Eye (tissue), 1 donor: Measurements from ENCODE around the gene PPP6R2.

Source experiments
- DNase-seq: peaks from one replicate; pipeline ENCODE4 v3.0.0-alpha.2; 2015

PPP6R2 gene

DNA sequence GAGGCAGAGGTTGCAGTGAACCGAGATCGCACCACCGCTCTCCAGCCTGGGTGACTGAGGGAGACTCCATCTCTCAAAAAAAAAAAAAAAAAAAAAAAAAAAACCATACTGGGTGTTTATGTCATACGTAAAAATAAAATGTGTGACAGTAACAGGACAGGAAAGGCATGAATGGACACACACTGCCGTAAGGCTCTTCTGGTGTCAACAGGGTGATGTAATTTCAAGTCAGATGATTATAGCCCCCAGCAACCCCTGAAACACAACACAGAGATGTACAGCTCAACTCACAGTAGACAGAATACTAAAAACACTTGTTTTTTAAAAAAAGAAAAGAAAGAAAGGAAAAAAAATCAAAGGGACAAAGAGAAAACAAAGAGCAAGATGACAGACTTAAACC is 109.5 kb downstream of the PPP6R2 start:
- no peak for DNase-seq

DNA sequence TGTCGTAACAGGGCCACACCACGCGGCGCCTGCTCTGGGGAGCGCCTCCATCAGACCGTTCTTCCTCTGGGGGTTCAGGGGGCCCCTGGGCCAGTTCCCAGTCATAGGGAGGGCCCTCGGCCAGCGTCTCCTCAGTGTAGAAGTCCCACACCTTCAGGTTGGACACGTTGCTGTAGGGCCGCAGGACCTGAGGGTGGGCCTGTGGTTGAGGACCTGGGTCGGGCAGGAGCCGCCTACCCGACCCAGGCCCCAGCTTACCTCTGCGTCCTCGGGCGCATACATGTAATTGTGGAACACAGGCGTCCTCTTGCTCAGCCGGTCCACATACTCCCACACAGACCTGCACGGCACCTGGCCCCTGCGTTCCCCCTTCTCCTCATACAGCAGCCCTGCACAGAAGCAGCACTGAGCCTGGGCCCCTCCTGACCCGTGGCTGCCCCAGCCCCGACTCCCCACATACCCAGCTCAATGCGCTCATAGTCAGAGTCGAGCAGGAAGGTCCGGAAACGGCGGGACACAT is 111.5 kb downstream of the PPP6R2 start:
- DNase-seq = no peak

DNA sequence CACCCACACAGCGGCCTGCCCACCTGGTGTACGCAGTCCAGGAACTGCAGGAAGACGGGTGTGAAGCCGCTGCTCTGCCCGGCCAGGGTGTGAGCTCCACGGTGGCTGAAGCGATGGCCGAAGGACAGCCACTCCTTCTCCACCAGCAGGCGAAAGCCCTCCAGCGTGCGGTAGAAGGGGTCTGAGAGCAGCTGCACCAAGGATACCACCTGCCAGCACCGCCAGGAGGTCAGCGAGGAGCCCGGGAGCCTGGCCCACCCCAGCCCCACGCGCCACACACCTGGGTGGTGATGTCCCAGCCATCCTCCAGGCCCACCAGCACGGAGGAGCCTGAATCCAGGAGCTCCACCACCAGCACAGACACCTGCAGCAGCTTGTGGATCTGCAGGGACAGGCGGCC is 112.1 kb downstream of the PPP6R2 start:
- no peak for DNase-seq

DNA sequence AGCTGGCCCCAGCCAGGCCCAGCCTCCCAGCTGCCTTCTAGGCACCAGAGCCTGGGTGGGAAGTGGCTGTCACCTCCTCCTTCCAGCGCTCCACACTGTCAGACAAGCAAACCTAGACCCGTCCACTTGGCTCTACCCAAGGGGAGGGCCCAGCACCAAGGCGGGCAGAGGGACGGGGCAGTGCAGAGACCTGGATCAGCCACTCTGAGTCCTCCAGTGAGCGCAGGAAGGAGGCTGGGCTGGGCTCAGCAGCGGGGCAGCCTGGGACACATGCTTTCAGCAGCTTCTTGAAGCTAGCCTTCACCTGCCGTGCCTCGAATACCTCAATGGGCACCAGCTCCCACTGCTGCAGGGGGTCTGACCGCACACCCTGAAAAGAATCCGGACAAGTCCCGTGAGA is 112.9 kb downstream of the PPP6R2 start:
- DNase-seq = no peak

DNA sequence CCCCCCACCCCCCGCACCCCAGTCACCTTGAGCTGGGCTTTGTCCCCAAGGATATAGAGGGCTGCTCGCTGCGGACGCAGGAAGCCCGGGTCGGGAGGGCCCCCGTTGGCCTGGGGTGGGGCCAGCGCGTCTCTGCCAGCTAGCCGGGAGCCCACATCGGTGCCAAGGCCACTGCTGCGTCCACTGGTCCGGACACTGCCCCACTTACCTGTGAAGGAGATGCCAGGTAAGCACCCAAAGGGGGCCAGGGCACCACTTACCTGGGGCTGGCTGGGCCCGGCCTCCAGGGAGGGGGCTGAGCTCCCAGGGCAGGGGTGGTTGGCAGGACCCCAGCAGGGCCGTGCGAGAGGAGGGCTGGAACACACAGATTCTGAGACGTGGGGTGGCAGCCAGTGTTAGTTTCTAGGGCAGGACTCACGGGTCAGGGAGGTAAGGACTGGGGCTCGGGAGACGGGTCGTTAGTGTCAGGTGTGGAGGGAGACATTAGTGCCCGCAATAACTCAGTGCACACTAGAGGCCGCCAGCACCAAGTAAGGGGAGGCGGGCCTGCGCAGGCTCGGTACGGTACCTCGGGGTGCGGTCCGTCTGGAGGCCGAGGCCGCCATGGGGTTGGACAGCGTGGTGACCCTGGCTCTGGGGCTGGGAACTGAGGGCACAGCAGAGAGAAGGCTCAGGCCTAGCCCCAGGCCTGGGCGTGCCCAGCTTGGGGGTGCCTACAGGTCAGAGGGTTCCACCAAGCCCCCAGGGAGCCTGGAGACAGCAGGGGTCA is 113.5 kb downstream of the PPP6R2 start:
- no peak for DNase-seq

DNA sequence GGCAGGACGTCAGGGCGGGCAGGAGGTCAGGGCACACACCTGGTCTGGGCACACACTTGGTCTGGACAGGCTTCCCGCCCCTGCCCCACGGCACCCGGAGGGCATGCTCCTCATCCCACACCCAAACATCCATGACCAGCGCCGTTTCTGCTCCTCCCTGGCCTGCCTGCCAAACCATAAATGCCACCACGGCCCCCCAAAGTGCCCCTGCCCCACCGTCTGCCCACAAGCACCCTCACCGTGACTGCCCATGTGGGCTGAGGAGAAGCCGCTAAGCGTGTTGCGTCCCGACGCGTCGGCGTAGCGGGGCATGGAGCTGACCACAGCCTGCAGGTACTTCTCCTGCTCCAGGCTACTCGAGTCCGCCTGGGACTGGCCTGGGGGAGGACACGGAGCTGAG is 115.9 kb downstream of the PPP6R2 start:
- no peak for DNase-seq

DNA sequence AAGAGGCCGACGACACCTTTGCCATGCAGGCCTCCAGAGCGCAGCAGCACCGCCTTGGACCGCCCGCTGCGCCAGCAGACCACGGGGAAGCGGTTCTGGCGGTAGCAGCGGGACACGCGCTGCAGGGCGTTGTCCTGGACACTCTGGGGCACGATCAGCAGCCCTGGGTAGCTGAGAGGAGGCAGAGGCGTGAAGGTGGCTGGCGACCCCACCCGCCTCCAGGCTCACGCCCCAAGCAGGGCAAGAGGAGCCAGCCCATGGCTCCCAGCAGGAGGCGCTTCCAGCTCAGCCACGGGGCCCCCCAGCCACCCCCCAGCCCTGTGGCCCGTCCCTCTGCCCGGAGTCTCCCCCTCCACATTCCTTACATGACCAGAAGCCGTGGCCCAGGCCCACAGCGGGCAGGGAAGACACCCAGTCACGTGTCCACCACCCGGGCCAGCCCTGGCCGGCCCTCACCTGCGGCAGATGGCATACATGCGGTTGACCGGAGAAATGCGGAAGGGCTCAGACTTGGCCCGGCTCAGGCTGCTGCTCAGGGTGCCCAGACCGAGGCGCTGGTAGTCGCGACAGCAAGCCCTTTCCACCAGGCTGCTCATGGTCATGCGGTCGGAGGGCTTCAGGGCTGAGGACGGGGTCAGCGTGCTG is 116.5 kb downstream of the PPP6R2 start:
- no peak for DNase-seq

DNA sequence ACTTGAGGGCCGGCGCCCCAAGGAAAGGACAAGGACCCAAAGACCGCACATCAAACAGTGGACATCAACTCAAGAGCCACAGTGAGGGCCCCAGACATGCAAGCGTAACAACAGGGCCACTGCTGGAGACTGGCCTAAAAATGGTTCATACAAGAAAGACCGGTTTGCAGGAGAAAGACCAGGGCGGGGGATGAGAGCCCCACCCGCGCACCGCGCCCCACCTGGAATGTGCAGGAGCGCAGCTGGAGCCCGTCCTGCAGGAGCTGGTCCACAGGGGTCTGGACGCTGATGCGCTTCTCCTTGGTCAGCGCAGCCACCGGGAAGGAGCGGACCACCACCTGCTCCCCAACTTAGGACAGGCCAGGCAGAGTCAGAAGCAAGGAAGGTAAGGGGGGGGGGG is 117.8 kb downstream of the PPP6R2 start:
- DNase-seq = no peak

DNA sequence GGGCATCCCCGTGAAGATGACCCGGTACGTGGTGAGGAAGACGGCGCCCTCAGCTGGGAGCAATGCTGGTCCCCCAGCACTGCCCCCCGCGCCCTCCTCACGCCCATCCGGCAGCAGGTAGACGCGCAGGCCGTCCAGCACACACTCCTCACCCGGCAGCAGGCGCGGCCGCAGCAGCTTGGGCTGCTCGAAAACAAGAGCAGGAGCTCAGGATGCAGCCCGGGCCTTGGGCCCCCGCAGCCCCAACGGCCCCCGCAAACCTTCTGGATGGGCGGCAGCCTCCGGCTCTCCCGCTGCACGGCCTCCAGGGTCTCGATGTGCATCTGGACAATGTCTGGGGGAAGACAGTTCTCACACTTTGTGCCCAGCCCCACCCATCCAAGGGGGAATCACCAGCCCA is 118.4 kb downstream of the PPP6R2 start:
- DNase-seq = no peak

DNA sequence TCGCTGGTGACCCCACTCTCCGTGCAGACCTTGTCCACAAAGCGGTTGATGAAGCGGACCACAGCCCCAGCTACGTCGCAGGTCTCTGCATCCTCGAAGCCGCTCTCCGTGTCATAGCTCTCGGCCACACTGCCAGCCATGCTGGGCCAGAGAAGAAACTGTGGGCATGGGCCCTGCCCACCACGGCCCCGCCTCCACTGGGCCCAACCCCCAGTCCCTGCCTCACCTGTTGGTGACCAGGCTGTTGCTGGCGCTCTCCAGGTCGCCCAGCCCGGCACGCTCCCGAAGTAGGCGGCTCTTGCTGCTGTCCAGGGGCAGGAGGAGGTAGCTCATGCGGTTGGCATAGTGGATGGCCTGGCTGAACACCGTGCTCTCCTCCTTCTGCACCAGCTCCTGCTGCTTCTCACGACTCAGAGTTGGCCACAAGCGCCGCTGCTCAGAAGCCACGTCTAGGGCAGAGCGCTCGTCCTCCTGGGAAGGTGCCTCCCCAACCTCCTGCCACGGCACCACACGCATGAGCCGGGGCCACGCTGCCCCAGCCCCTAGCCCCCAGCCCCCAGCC is 118.9 kb downstream of the PPP6R2 start:
- no peak for DNase-seq

DNA sequence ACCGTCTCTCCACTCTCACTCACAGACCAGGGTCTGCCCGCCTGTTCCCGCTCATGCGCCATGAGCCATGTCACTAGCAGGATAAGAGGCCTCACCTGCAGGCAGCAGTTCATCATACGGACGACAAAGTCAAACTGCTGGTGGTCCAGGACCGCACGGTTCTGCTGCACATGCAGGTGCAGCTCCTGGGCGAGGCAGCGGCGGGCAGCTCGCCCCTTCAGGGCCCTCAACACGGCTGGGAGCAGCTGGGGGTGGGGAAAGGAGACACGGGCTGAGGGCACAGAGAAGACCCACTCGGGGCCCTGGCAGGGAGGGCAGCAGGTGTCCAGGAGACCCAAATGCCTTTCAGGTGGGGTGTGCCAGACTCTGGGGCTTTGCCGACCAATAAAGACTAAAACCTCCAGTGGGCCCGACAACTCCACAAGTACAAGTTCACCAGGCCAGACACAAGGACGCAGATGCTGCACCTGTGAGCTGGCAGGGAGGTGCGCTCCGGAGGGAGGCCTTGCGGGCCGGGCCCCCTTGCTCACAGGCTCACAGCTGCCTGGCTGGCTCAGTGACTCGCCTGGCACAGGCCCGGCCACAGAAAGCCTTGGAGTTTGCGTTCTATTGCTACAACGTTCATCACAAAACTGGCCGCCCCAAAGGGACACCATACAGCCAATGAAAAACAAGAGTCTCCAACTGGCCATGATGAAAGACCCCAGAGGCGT is 120.2 kb downstream of the PPP6R2 start:
- DNase-seq = no peak

DNA sequence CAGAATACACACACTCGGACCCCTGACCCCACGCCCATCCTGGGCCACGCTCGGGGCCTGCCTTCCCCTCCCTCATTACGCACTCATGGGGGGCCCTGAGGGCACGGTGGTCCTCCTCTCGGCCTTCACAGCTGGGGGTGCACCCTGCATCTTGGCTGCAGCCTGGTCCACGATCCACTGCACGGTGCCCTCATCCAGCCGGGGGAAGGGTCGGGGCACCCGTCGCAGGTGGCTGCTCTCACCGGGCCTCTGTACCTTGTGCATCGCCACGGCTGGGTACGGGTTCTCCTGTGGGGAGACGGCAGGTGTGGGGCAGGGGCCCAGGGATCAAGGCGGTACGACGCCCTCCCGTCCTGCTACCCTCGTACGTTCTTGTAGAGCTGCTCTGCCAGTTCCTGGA is 121.3 kb downstream of the PPP6R2 start:
- DNase-seq = no peak

DNA sequence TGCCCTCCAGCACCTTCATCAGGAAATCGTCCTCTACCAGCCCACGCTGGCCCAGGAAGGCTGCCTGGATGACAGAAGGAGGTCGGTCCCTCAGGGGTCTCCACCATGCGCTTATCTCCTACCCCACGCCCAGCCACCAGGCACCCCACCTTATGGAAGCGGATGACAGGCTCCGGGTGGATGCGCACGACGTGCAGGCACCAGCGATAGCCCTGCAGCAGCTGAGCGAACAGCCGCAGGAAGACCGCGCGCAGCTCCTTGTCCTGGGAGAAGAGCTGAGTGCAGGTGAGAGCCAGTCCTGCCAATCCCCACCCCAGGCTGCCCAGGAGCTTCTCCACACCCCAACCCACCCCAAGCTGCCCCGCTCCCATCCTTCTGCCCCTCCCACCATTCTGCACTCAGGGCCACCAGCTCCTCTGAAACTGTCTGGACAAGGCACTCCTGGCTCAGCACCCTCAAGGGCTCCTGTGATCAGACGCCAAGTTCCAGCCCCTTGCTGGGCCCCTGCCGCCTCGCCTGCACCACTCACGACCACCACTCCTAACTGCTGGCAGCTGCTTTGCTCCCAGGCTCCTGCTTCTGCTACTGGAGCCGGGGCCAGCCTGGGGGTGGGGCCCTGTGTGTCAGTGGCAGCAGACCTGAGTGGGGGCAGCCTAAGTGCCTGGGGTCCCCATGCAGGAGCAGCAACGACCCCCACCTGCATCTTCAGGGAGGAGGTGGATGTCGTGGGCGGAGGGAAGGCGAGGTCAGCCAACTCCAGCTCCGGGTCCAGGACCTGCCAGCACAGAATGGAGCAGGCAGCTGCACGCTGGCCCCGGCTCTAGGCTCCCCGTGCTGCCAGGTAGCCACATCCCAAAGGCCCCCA is 122.2 kb downstream of the PPP6R2 start:
- DNase-seq = no peak

DNA sequence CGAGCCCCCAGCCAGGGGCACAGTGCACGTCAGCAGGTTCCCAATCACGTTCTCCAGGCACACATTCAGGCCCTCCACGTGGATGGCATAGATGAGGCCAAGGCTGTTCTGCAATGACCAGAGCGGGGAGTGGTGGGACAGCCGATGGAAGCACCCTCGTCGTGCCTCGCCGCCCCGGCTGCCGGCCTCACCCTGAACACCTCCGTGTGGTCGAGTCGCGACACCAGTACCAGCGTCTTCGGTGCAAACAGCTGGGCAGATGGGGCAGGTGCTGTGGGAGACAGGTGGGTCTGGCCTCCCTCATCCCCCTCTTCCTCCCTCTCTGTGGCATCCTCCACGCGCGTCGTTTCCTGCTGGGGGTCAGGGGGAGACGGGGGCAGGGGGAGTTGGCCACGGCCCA is 124.2 kb downstream of the PPP6R2 start:
- no peak for DNase-seq

DNA sequence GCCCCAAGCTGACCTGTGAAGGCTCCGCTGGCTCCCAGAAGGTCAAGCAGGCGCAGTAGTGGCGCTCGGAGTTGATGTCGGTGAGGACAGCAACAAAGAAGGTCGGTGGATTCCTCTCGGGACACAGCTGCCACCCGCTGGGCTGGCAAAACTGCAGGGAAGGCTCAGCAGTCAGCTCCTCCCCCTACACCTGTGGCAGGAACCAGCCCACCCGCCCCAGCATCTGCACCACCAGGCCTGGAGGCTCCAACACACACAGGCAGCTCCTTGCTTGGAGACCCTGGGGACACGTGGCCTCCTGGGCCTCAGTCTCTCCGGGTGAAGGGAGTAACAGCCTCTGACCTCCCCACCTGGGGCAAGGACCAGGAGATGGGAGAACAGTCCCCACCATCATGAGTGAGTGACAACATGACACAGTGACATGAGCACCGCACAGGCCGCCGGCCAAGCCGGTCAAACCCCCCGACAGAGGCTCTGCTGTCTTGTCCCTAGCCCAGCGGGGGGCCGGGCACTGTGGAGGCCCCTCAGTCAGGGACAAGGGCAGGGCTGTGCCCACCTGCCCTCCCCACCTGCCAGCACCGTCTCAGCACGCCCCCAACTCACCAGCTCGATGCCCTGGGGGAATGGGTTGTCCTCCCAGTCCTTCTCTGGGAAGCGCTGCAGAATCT is 124.8 kb downstream of the PPP6R2 start:
- DNase-seq = no peak

DNA sequence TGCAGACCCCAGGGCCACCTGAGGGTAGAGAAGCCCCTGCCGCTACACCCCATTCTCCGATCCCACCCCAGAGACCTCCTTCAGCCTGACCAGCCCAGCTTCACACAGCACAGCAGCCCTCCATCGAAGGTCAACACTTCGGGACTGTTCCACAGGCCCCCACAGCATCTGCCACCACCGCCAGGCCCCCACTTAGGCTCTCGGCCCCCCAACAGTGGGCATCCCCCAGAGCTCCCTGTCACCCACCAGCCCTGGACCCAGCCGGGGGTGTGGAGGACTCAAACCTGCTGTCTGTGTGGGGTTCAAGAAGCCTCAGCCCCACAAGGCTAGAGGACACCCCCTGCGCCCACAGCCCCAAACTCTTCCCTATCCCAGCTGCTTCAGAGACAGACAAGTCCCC is 125.5 kb downstream of the PPP6R2 start:
- DNase-seq = no peak

DNA sequence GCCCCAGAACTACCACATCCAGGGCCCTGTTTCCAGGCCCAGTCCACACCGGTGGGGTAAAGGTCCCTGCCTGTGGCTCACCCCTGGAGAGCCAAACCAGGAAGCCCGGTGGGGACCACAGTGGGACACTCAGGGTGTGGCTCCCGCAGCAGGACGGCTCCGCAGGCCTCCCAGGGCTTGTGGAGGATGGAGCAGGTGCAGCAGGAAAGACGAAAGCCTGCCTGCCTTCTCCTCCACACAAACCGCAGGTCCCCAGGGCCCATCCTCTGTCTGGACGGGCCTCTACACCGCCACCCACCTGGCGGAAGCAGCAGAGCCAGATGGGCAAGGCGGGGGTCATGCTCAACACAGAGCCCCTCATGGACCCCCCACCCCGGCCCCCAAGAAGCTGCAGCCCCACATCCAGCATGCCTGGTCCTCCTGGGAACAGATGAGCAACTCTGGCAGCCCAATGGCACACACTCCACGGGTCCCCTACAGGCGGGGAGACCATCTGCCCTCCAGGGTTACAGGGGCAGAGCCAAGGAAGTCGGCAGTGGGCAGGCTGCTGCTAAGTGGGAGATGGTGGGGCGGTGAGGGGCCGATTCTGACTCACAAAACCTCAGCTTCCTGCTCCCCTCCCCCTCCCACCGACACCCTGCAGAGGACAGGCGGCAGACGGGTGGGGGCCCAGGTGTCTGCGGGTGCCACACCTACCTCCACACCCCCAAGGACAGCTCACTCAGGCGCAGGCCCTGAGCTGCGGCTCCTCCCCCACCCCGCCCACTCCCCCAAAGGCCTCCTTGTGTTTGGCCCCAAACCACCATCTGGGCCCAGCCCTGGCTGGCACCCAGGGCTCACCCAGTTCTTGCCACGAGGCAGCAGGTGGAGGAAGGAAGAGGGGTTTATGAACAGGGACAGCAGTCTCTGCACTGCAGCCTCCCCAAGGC is 126.5 kb downstream of the PPP6R2 start:
- DNase-seq = no peak

DNA sequence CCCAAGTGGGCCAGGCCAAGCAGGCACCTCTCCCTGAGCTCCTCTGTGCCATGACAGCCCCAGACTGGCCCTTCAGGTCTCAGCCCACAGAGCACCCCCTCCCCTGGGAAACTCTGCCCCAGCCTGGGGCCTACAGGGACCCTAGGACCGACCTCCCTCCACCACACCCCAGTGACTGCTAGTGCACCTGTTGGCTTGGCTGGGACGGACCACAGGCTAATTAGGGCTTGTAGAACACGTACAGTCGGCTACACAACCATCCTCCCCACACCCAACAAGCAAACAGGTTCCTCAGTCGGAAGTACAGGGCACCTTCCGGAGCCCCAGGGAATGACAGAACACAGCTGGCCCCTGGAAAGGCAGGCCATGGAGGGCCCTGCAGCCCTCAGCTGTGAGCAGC is 127.4 kb downstream of the PPP6R2 start:
- DNase-seq = no peak

DNA sequence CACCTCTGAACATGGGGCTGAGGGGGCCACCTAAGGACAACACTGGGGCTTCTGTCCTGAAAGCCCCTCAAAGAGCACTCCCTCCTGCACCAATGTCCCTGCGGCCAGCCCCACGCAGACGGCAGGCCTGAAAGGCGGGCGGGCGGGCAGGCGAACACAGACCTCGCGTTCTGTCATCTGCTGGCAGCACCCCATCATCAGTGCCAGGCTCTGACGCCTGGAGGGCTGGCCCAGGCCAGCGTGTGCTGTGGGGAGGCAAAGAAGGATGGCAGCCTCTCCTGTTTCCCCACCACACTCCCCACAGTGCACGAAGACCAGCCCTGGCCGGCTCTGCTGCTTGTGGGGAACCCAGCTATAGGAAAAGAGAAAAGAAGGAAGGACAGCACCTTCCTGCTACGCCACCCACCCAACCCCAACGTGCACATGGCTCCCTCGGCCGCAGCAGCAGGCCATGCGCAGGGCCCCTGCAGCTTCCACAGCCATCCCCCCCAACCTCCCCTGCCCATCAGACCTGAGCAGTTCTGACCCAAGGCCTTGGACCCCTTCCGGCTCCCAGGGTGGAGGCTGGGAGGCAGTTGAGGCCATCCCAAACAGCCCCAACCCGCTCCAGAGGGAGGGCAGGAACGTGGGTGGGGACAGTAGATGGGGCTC is 128.2 kb downstream of the PPP6R2 start:
- DNase-seq = no peak

DNA sequence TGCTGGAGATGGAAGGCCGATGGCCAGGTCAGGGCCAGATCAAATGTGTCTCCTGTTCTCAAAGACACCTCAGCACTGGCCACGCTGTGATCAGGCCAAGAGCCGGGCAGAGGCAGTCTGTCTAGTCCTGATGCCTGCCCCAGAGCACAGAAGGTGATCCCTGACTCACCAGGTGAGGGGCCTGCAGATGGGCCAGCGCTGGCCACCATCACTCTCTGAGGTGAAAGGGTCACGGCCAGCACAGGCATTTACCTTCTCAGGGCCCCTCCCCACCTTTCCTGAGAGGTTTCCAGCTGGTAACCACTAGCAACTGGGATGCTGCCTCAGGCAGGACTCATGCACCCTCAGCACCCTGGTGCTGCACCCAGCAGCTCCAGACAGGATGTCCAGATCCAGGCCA is 128.8 kb downstream of the PPP6R2 start:
- DNase-seq = no peak
